Fibroblast of villous mesenchyme (primary cell): ENCODE data around the gene KITLG. TPM values are rescaled to one million over a fixed set of nuclear protein-coding genes. Genes with fewer than 3 reads are reported as not detected.

Experiments used
- DNase-seq: peaks from one replicate; pipeline ENCODE4 v3.0.0-alpha.2; 2010; ENCODE audit warnings: low read depth
- H3K4me3 ChIP-seq: 2 replicates; pipeline ENCODE4 v1.5.1; 2011; ENCODE audit warnings: low read depth, mild to moderate bottlenecking, low read length
- CTCF ChIP-seq: IDR thresholded peaks from 2 replicates; pipeline ENCODE4 v1.5.1; 2012; ENCODE audit warnings: low read depth, mild to moderate bottlenecking, low read length; ENCODE audit not compliant: insufficient read depth
- total RNA-seq: library from RNA; depleted of rRNA; stranded (reverse); fragments of >200 nt; gene quantifications from 2 replicates; pipeline ENCODE4 v1.2.3, GENCODE V29; 2012

The KITLG gene
- total RNA-seq, 1 donor: 13.8 TPM

GRCh38 chr12:88559772-88560171, 20.5 kb downstream of the KITLG start:
- no peak for TF ChIP-seq CTCF
- no peak overlapping the region for H3K4me3 ChIP-seq
- no peak for DNase-seq

- H3K4me3 ChIP-seq: no peak overlapping the region
- no peak for DNase-seq
- no peak for TF ChIP-seq CTCF
These were observed 21.1 kb downstream of the KITLG start for GRCh38 chr12:88559199-88559598.

- no peak for TF ChIP-seq CTCF
- no peak overlapping the region for H3K4me3 ChIP-seq
- no peak for DNase-seq
These were observed 21.9 kb downstream of the KITLG start for GRCh38 chr12:88558340-88558867.

GRCh38 chr12:88556213-88556774, 24.0 kb downstream of the KITLG start:
- no peak for DNase-seq
- H3K4me3 ChIP-seq: no peak overlapping the region
- TF ChIP-seq CTCF: no peak

- DNase-seq: peak; percentile 96
These were observed 26.2 kb downstream of the KITLG start for GRCh38 chr12:88553941-88554658.

GRCh38 chr12:88552610-88553079, 27.6 kb downstream of the KITLG start:
- TF ChIP-seq CTCF: no peak
- peak; percentile 83 for DNase-seq
- H3K4me3 ChIP-seq: no peak overlapping the region

More at GRCh38 chr12:88553941-88554658, 26.2 kb downstream of the KITLG start:
- no peak overlapping the region for H3K4me3 ChIP-seq
- TF ChIP-seq CTCF: no peak
